HG02973 (cell line): ENCODE results near the gene EVA1A.

ENCODE experiments used
- ATAC-seq: cut with Tn5 transposase; IDR thresholded peaks from one replicate; pipeline ENCODE4 v1.9.1; 2021; ENCODE audit warnings: moderate library complexity; ENCODE audit not compliant: unreplicated experiment

The EVA1A gene

GRCh38 chr2:75560768-75561565, at the start of gene EVA1A:
Gene EVA1A, minus strand, starts transcription at chr2:75560939. Its CDS starts 42,799 bp downstream, at chr2:75518140.
- no peak for ATAC-seq

GRCh38 chr2:75609937-75610508, 49.3 kb upstream of the EVA1A start:
- ATAC-seq, result no peak

- no peak for ATAC-seq
Observed at GRCh38 chr2:75609334-75609689, 48.6 kb upstream of the EVA1A start.

- ATAC-seq, result peak; percentile 72
Observed at GRCh38 chr2:75608684-75609333, 48.1 kb upstream of the EVA1A start.

GRCh38 chr2:75607988-75608683, 47.4 kb upstream of the EVA1A start:
- no peak for ATAC-seq

GRCh38 chr2:75607400-75607798, 46.7 kb upstream of the EVA1A start:
- ATAC-seq, result no peak

- ATAC-seq, result no peak
Observed at GRCh38 chr2:75606761-75607399, 46.1 kb upstream of the EVA1A start.

- no peak for ATAC-seq
Observed at GRCh38 chr2:75605770-75606529, 45.2 kb upstream of the EVA1A start.

GRCh38 chr2:75604484-75604883, 43.7 kb upstream of the EVA1A start:
- ATAC-seq, result no peak

- no peak for ATAC-seq
Observed at GRCh38 chr2:75603477-75603876, 42.7 kb upstream of the EVA1A start.

GRCh38 chr2:75602724-75603342, 42.1 kb upstream of the EVA1A start:
- ATAC-seq, result no peak

- ATAC-seq, result no peak
Observed at GRCh38 chr2:75600461-75601011, 39.8 kb upstream of the EVA1A start.

GRCh38 chr2:75598589-75599155, 37.9 kb upstream of the EVA1A start:
- ATAC-seq, result no peak

GRCh38 chr2:75597949-75598348, 37.2 kb upstream of the EVA1A start:
- ATAC-seq, result no peak

- no peak for ATAC-seq
Observed at GRCh38 chr2:75596784-75597183, 36.0 kb upstream of the EVA1A start.

GRCh38 chr2:75595541-75596395, 35.0 kb upstream of the EVA1A start:
- ATAC-seq, result no peak

GRCh38 chr2:75594596-75594995, 33.9 kb upstream of the EVA1A start:
- ATAC-seq, result no peak

GRCh38 chr2:75592888-75593287, 32.1 kb upstream of the EVA1A start:
- ATAC-seq, result no peak
